Nephron progenitor cell (in vitro differentiated cells): ENCODE results near the gene VPS45.

Experiments
- DNase-seq: peaks from one replicate; pipeline ENCODE4 v3.0.0; 2021
- H3K27ac Mint-ChIP-seq: 2 replicates; pipeline ENCODE4 v1.8.0; 2021; ENCODE audit warnings: mild to moderate bottlenecking, moderate library complexity, mixed read lengths
- H3K27me3 Mint-ChIP-seq: 2 replicates; pipeline ENCODE4 v1.8.0; 2021; ENCODE audit warnings: mild to moderate bottlenecking, low read depth, mixed read lengths; ENCODE audit not compliant: poor library complexity
- H3K36me3 Mint-ChIP-seq: 2 replicates; pipeline ENCODE4 v1.8.0; 2021; ENCODE audit warnings: low read depth, mixed read lengths
- H3K4me1 Mint-ChIP-seq: 2 replicates; pipeline ENCODE4 v1.8.0; 2021; ENCODE audit warnings: mixed read lengths
- H3K4me3 Mint-ChIP-seq: 2 replicates; pipeline ENCODE4 v1.8.0; 2021; ENCODE audit warnings: mild to moderate bottlenecking, moderate library complexity, mixed read lengths
- H3K9me3 Mint-ChIP-seq: 2 replicates; pipeline ENCODE4 v1.8.0; 2021; ENCODE audit warnings: mild to moderate bottlenecking, moderate library complexity, mixed read lengths
- TF ChIP-seq, protein P1 (sequence below): fragments of 200-600 bp; sonication (generic); IDR thresholded peaks from 2 replicates; pipeline ENCODE4 v1.5.0; 2021; ENCODE audit warnings: antibody characterized with exemption

The VPS45 gene

DNA sequence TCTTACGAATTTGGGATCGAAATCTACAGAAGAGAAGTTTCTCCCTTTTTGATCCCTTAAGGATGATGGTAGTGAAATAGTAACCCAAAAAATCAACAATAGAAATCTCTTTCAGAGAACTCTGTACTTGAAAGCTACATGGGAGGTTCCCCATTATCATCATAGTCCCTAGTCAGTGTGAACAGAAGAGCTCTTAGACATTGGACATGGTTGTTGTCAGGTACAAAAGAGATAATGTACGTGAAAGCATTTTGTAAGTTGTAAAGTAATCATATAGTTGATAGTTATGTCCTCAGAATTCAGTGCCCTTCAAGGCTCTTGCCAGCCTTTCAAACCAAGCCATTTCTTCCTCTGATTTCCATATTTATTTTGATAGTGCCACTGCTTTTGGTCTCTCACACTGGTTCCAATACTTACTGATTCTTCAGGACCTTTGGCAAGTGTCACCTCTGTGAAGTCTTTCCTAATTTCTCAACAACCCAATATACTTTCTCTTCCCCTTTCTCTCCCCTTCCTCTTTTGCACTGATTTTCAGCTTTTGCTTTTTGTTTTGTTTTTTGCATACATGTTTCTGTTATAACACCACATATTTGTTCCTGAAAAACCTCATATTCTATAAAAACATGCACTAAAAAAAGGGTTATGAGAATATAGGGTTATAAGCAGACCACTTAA lies 22.4 kb downstream of the VPS45 start:
- TF ChIP-seq, protein P1, sequence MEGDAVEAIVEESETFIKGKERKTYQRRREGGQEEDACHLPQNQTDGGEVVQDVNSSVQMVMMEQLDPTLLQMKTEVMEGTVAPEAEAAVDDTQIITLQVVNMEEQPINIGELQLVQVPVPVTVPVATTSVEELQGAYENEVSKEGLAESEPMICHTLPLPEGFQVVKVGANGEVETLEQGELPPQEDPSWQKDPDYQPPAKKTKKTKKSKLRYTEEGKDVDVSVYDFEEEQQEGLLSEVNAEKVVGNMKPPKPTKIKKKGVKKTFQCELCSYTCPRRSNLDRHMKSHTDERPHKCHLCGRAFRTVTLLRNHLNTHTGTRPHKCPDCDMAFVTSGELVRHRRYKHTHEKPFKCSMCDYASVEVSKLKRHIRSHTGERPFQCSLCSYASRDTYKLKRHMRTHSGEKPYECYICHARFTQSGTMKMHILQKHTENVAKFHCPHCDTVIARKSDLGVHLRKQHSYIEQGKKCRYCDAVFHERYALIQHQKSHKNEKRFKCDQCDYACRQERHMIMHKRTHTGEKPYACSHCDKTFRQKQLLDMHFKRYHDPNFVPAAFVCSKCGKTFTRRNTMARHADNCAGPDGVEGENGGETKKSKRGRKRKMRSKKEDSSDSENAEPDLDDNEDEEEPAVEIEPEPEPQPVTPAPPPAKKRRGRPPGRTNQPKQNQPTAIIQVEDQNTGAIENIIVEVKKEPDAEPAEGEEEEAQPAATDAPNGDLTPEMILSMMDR = no peak
- no peaks in the 10 kb centered on the region for H3K9me3 Mint-ChIP-seq
- no peaks in the 10 kb centered on the region for H3K4me1 Mint-ChIP-seq
- no peak overlapping the region for H3K27ac Mint-ChIP-seq
- DNase-seq = no peak
- H3K4me3 Mint-ChIP-seq = no peak overlapping the region
- peaks cover 24% of the 10 kb centered on the region for H3K36me3 Mint-ChIP-seq
- H3K27me3 Mint-ChIP-seq = no peaks in the 10 kb centered on the region

DNA sequence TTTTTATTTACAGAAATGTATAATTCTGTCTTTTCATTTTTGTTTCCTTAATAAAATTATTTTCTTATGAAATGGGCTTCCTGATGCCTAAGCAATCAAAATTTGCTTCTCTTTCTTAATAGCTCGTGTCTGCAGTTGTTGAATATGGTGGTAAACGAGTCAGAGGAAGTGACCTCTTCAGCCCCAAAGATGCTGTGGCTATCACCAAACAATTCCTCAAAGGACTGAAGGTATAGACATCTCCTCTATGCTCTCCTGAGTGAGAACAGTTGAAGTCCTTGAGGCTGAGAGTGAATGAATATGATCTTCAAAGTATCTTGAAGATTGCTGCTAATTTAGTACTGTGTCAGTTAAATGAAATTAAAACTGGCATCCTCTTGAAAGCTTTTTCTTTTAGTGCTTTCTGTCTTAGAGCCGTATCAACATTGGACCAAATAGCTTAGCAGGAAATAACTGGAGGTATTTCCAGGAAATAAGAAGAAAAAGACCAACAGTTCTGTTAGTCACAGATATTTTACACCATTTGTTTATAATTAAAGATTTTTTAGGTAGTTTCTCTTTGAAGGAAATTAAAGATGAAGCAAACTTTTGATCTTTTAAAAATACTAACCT lies 24.7 kb downstream of the VPS45 start:
- no peak for DNase-seq
- no peaks in the 10 kb centered on the region for H3K9me3 Mint-ChIP-seq
- H3K4me3 Mint-ChIP-seq = no peak overlapping the region
- TF ChIP-seq, protein P1 = no peak
- no peaks in the 10 kb centered on the region for H3K27me3 Mint-ChIP-seq
- no peak overlapping the region for H3K27ac Mint-ChIP-seq
- H3K36me3 Mint-ChIP-seq = peaks cover 14% of the 10 kb centered on the region
- H3K4me1 Mint-ChIP-seq = no peaks in the 10 kb centered on the region

GRCh38 chr1:150093805-150094204 lies 26.2 kb downstream of the VPS45 start:
- H3K9me3 Mint-ChIP-seq = no peaks in the 10 kb centered on the region
- no peak overlapping the region for H3K4me3 Mint-ChIP-seq
- H3K36me3 Mint-ChIP-seq = peaks cover 11% of the 10 kb centered on the region
- DNase-seq = no peak
- no peak overlapping the region for H3K27ac Mint-ChIP-seq
- H3K27me3 Mint-ChIP-seq = no peaks in the 10 kb centered on the region
- TF ChIP-seq, protein P1 = no peak
- H3K4me1 Mint-ChIP-seq = no peaks in the 10 kb centered on the region

DNA sequence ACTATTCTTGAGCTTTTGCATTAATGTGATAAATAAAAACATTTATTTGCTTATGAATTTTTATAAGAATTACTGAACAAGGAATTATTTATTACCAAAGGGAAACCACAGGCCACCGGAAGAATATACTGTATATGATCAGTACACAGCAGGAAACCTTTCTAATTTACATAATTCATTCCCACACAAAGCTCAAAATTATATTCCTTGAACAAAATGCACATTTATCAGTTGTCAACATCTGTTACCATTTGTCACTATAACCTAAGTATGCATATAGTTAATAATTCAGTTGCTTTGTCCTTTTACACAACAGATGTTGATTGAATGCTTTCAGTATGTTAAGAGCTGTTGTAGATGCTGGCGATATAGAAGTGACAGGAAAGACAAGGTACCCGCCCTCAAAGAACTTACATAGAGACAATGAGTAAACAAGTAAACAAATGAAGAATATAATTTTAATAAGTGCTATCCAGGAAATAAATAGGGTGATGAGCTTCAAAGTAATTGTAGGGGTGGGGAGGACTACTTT lies 27.2 kb downstream of the VPS45 start:
- no peak for DNase-seq
- Mint-ChIP-seq H3K9me3 (no peaks in the 10 kb centered on the region), H3K4me1 (no peaks in the 10 kb centered on the region), H3K27me3 (no peaks in the 10 kb centered on the region), H3K4me3 (no peak overlapping the region), H3K27ac (no peak overlapping the region), H3K36me3 (peaks cover 21% of the 10 kb centered on the region)
- TF ChIP-seq, protein P1 = no peak

GRCh38 chr1:150102986-150103385 lies 35.4 kb downstream of the VPS45 start:
- H3K27me3 Mint-ChIP-seq = peaks cover 3% of the 10 kb centered on the region
- TF ChIP-seq, protein P1 = no peak

DNA sequence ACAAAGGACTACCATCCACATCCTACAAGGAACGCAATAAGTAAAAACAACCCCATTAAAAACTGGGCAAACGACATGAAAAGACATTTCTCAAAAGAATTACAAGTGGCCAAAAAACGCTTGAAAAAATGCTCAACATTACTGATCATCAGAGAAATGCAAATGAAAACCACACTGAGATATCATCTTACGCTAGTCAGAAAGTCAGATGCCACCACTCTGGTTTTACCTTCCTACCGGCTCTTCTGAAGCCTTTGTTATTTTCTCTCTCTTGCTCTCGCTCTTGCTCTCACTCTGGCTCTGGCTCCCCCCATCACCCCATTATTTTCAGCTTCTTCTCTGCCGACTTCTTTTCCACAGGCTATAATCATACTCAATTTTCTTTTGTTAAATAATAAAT lies 38.8 kb downstream of the VPS45 start:
- DNase-seq = no peak
- no peaks in the 10 kb centered on the region for H3K4me1 Mint-ChIP-seq
- H3K9me3 Mint-ChIP-seq = peaks cover 27% of the 10 kb centered on the region
- TF ChIP-seq, protein P1 = no peak
- H3K4me3 Mint-ChIP-seq = no peak overlapping the region
- H3K36me3 Mint-ChIP-seq = peaks cover 56% of the 10 kb centered on the region
- no peak overlapping the region for H3K27ac Mint-ChIP-seq
- H3K27me3 Mint-ChIP-seq = peaks cover 3% of the 10 kb centered on the region

More at GRCh38 chr1:150102986-150103385, 35.4 kb downstream of the VPS45 start:
- no peaks in the 10 kb centered on the region for H3K4me1 Mint-ChIP-seq
- peaks cover 70% of the 10 kb centered on the region for H3K36me3 Mint-ChIP-seq
- no peak overlapping the region for H3K27ac Mint-ChIP-seq
- no peak for DNase-seq
- no peak overlapping the region for H3K4me3 Mint-ChIP-seq
- H3K9me3 Mint-ChIP-seq = peaks cover 39% of the 10 kb centered on the region
